HCT116 (cell line): ENCODE data around the gene NCBP3. TPM values are rescaled to one million over a fixed set of nuclear protein-coding genes. Genes with fewer than 3 reads are reported as not detected.

Experiments used
- ATAC-seq: fragments of 200-7000 bp; cut with Tn5 transposase; 2 replicates; pipeline ENCODE4 v1.9.1; 2020; ENCODE audit warnings: mild to moderate bottlenecking, moderate library complexity
- BruUV-seq: library from RNA; stranded (reverse); fragments of 400-500 nt; replicated peaks from 2 replicates; lab custom pipeline; 2021; lab: Mats Ljungman, UMichigan
- CTCF ChIA-PET: fragments of 300-600 bp; sonication (Branson Sonifier 250); formaldehyde crosslinking; loops from one replicate; lab custom pipeline; 2021; ENCODE audit warnings: antibody characterized with exemption; lab: Charles Lee
- POLR2A ChIA-PET: fragments of 300-600, 350-600 bp; sonication (Branson Sonifier 250); formaldehyde crosslinking; loops from one replicate; lab custom pipeline; 2021; ENCODE audit warnings: antibody characterized with exemption; lab: Charles Lee
- RAD21 ChIA-PET, 2 experiments: fragments of 300-600 bp; sonication (Branson Sonifier 250); formaldehyde crosslinking; loops; one replicate each; lab custom pipeline; 2023; ENCODE audit warnings: low total read pairs in 2 of 2; ENCODE audit not compliant: uncharacterized antibody in 2 of 2, unreplicated experiment in 2 of 2, low non-redundant PET in 1 of 2; lab: Charles Lee
- DNase-seq: peaks from one replicate; pipeline ENCODE4 v3.0.0-alpha.2; 2010; ENCODE audit warnings: low read depth, low spot score
- H2AFZ ChIP-seq: fragments of 200-600 bp; shearing (Covaris generic), sonication (generic); 2 replicates; pipeline ENCODE4 v1.6.1; 2017; ENCODE audit warnings: low read depth, mixed run types, mixed read lengths, antibody characterized with exemption, low read length; ENCODE audit not compliant: poor library complexity, severe bottlenecking
- H3K27ac ChIP-seq: 2 replicates; pipeline ENCODE4 v1.5.1; 2012; ENCODE audit warnings: low read depth, low read length
- H3K27me3 ChIP-seq: fragments of 200-600 bp; sonication (generic); 2 replicates; pipeline ENCODE4 v1.6.1; 2016; ENCODE audit warnings: mixed run types, low read length, mixed read lengths; ENCODE audit not compliant: insufficient read depth
- H3K36me3 ChIP-seq, 2 experiments: fragments of 200-500 bp in 1 of 2; fragments of 200-600 bp in 1 of 2; sonication (Bioruptor generic) in 1 of 2; sonication (generic) in 1 of 2; 2 replicates each; pipeline versions ENCODE4 v1.5.1 to v1.6.1; 2014 to 2016; ENCODE audit warnings: low read length in 2 of 2, inconsistent platforms in 1 of 2, mixed read lengths in 1 of 2, mixed run types in 1 of 2; ENCODE audit not compliant: insufficient read depth in 2 of 2, control insufficient read depth in 1 of 2
- H3K4me1 ChIP-seq, 2 experiments: fragments of 200-600 bp in 1 of 2; sonication (generic) in 1 of 2; 2 replicates each; pipeline versions ENCODE4 v1.5.1 to v1.6.1; 2012 to 2017; ENCODE audit warnings: low read length in 2 of 2, inconsistent platforms in 1 of 2, mild to moderate bottlenecking in 1 of 2, mixed read lengths in 1 of 2, mixed run types in 1 of 2, moderate library complexity in 1 of 2; ENCODE audit not compliant: insufficient read depth in 2 of 2, control insufficient read depth in 1 of 2
- H3K4me2 ChIP-seq: fragments of 200-600 bp; sonication (generic); 2 replicates; pipeline ENCODE4 v1.6.1; 2017; ENCODE audit warnings: mixed run types, low read length, mixed read lengths
- H3K4me3 ChIP-seq, 2 experiments: fragments of 200-600 bp in 1 of 2; sonication (generic) in 1 of 2; replicated peaks in 1 of 2; 2 replicates each; pipeline ENCODE4 v1.5.1; 2011 to 2016; ENCODE audit warnings: low read length in 2 of 2, control low read depth in 1 of 2, low read depth in 1 of 2, mild to moderate bottlenecking in 1 of 2, mixed read lengths in 1 of 2, mixed run types in 1 of 2
- H3K79me2 ChIP-seq: fragments of 200-600 bp; sonication (generic); 2 replicates; pipeline ENCODE4 v1.6.1; 2017; ENCODE audit warnings: mild to moderate bottlenecking, mixed run types, low read length, moderate library complexity, mixed read lengths; ENCODE audit not compliant: insufficient read depth
- H3K9ac ChIP-seq: fragments of 200-600 bp; sonication (generic); 2 replicates; pipeline ENCODE4 v1.6.1; 2016; ENCODE audit warnings: low read length, mixed read lengths
- H3K9me2 ChIP-seq: fragments of 200-600 bp; sonication (generic), shearing (Covaris generic); 2 replicates; pipeline ENCODE4 v1.6.1; 2017; ENCODE audit warnings: mixed run types, mild to moderate bottlenecking, moderate library complexity; ENCODE audit not compliant: insufficient read depth
- H3K9me3 ChIP-seq, 2 experiments: fragments of 200-500 bp in 1 of 2; fragments of 200-600 bp in 1 of 2; sonication (Bioruptor generic) in 1 of 2; sonication (generic) in 1 of 2; 2 replicates each; pipeline ENCODE4 v1.6.1; 2014 to 2017; ENCODE audit warnings: low read length in 2 of 2, mixed read lengths in 2 of 2, inconsistent platforms in 1 of 2, low read depth in 1 of 2, mild to moderate bottlenecking in 1 of 2, mixed run types in 1 of 2, moderate library complexity in 1 of 2; ENCODE audit not compliant: control insufficient read depth in 1 of 2, insufficient read depth in 1 of 2
- H4K20me1 ChIP-seq: fragments of 200-600 bp; sonication (generic), shearing (Covaris generic); 2 replicates; pipeline ENCODE4 v1.6.1; 2017; ENCODE audit warnings: mixed run types, mild to moderate bottlenecking, moderate library complexity; ENCODE audit not compliant: insufficient read depth
- CBX3 ChIP-seq: IDR thresholded peaks from 2 replicates; pipeline ENCODE4 v1.6.1; 2012; ENCODE audit warnings: low read depth
- EZH2 ChIP-seq: fragments of 200-600 bp; sonication (generic); IDR thresholded peaks from 2 replicates; pipeline ENCODE4 v1.6.1; 2017; ENCODE audit warnings: antibody characterized with exemption, mixed run types
- EZH2phosphoT487 ChIP-seq: fragments of 200-600 bp; IDR thresholded peaks from 2 replicates; pipeline ENCODE4 v1.6.1; 2018; ENCODE audit warnings: antibody characterized with exemption, borderline replicate concordance
- FOSL1 ChIP-seq: IDR thresholded peaks from 2 replicates; pipeline ENCODE4 v1.6.1; 2012; ENCODE audit warnings: low read depth
- JUND ChIP-seq: IDR thresholded peaks from 2 replicates; pipeline ENCODE4 v1.6.1; 2012
- POLR2A ChIP-seq: IDR thresholded peaks from 2 replicates; pipeline ENCODE4 v1.7.0; 2011; ENCODE audit warnings: borderline replicate concordance; ENCODE audit not compliant: insufficient read depth, insufficient read length; ENCODE audit errors: extremely low read depth
- POLR2AphosphoS5 ChIP-seq: IDR thresholded peaks from 2 replicates; pipeline ENCODE4 v1.6.1; 2011; ENCODE audit warnings: mild to moderate bottlenecking, low read depth, low read length, moderate library complexity
- REST ChIP-seq: IDR thresholded peaks from 2 replicates; pipeline ENCODE4 v1.6.1; 2012; ENCODE audit warnings: low read depth
- SIN3A ChIP-seq: IDR thresholded peaks from 2 replicates; pipeline ENCODE4 v1.6.1; 2012; ENCODE audit warnings: low read depth
- SP1 ChIP-seq: IDR thresholded peaks from 2 replicates; pipeline ENCODE4 v1.6.1; 2012; ENCODE audit warnings: low read depth
- ZFX ChIP-seq: fragments of 450-650 bp; IDR thresholded peaks from 2 replicates; pipeline ENCODE4 v1.6.1; 2017
- intact Hi-C: fragments of 100-400 bp; cut with micrococcal nuclease; formaldehyde crosslinking; loops from 2 replicates; pipeline ENCODE4 v1.10.0; 2022
- total RNA-seq: library from RNA; stranded (reverse); gene quantifications from one replicate; pipeline ENCODE4 v1.2.1, GENCODE V29; 2021; ENCODE audit not compliant: unreplicated experiment
- TF ChIP-seq, protein P1 (sequence below): IDR thresholded peaks from 2 replicates; pipeline ENCODE4 v1.6.1; 2012

The NCBP3 gene
- total RNA-seq, 1 experiment from 2014 or later, result 46.5 TPM

DNA sequence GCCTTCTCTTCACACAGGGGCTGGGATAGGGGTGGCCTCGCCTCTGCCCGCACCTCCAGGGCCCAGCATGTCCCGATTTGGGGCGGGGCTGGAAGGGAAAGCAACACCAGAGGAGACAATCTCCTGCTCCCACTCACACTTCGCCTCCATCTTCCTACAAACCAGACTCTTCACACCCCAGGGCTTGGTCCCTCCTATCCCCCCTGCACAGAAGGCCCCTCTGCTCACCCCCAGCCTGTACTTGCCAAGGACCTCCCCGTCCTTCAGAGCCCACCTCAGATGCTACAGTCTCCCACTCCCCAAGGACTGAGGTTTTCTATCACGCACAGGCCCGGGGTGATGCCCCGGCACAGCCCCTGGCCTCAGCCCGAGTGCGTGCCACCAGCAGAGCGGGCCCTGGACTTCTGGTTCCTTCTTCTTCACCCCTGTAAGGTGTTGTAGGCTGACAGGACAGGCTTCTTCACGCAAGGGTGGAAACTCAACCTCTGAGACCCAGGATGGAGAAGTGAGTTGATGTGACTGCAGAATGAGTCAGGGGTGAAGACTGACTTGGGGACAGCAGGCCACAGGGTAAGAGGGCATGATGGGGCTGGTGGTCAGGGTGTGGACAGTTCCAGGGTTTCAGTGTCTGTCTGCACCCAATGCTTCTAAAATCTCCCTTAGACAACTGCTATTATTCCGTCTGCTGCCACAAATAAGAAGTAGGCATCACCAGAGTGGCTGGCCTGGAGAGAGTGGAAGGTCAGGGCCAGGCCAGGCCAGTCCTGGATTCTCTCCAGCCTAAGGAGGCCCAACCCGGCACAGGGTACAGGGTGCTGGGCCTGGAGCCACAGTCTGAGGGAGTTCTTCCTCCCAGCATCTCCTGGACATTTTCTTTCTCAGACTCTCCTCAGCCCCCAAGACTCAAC, 47.5 kb downstream of the NCBP3 start:
- no peaks in the 10 kb centered on the region for H4K20me1 ChIP-seq
- H3K9me2 ChIP-seq, result no peaks in the 10 kb centered on the region
- no peaks in the 10 kb centered on the region for H3K36me3 ChIP-seq
- ATAC-seq (no peak), DNase-seq (no peak)
- no peak overlapping the region for H3K9ac ChIP-seq
- intact Hi-C loops, result no loop called here
- H3K4me3 ChIP-seq, result no peak overlapping the region
- RAD21 ChIA-PET, result no interaction called here
- no peak overlapping the region for H3K27ac ChIP-seq
- POLR2A ChIA-PET, result no interaction called here
- H3K27me3 ChIP-seq, result no peaks in the 10 kb centered on the region
- H2AFZ ChIP-seq, result no peak overlapping the region
- no TSS peak for BruUV-seq
- TF ChIP-seq REST (no peak), POLR2A (no peak), SP1 (no peak)
- H3K79me2 ChIP-seq, result no peaks in the 10 kb centered on the region
- H3K9me3 ChIP-seq, result no peaks in the 10 kb centered on the region
- no peak overlapping the region for H3K4me2 ChIP-seq
- CTCF ChIA-PET, result interaction anchor here (1.1 kb wide), 1 partner anchor 61 kb away, joined by 3 read pairs; no protein-coding TSS in a partner anchor
- no peaks in the 10 kb centered on the region for H3K4me1 ChIP-seq

GRCh38 chr17:3796822-3797170, 49.2 kb downstream of the NCBP3 start:
- intact Hi-C loops, result no loop called here
- no peak for TF ChIP-seq POLR2AphosphoS5
- TF ChIP-seq FOSL1, result no peak
- TF ChIP-seq POLR2A, result no peak
- no peak for TF ChIP-seq REST
- no peak for TF ChIP-seq CBX3
- TF ChIP-seq SIN3A, result no peak
- TF ChIP-seq SP1, result no peak
- TF ChIP-seq EZH2phosphoT487, result no peak
- no peak for TF ChIP-seq EZH2
- TF ChIP-seq, protein P1, sequence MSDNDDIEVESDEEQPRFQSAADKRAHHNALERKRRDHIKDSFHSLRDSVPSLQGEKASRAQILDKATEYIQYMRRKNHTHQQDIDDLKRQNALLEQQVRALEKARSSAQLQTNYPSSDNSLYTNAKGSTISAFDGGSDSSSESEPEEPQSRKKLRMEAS, result no peak
- TF ChIP-seq ZFX, result no peak
- TF ChIP-seq JUND, result no peak

More at GRCh38 chr17:3796822-3797170, 49.2 kb downstream of the NCBP3 start:
- no peaks in the 10 kb centered on the region for H3K79me2 ChIP-seq
- H4K20me1 ChIP-seq, result no peaks in the 10 kb centered on the region
- no peak overlapping the region for H3K9ac ChIP-seq
- no peak overlapping the region for H3K4me2 ChIP-seq
- no peaks in the 10 kb centered on the region for H3K27me3 ChIP-seq
- H3K4me1 ChIP-seq, result peaks cover under 1 to 1% of the 10 kb centered on the region in 2 experiments; a peak in 3 of 4 replicates
- H3K36me3 ChIP-seq, result no peaks in the 10 kb centered on the region
- no peak overlapping the region for H3K4me3 ChIP-seq
- ChIA-PET RAD21 (no interaction called here), CTCF (interaction anchor here (1.4 kb wide), 1 partner anchor 59 kb away, joined by 3 read pairs; no protein-coding TSS in a partner anchor), POLR2A (no interaction called here)
- H2AFZ ChIP-seq, result no peak overlapping the region
- no peaks in the 10 kb centered on the region for H3K9me3 ChIP-seq
- DNase-seq, result no peak
- BruUV-seq, result no TSS peak
- H3K9me2 ChIP-seq, result no peaks in the 10 kb centered on the region
- H3K27ac ChIP-seq, result no peak overlapping the region
- ATAC-seq, result no peak
